Stimulated activated CD8-positive, alpha-beta memory T cell treated with anti-CD3 and anti-CD28 coated beads, Interleukin-2, amount 100 ng/mL, for 1 hour (primary cell): Measurements from ENCODE around the gene PHF21A.
A peak's percentile ranks its signal among the peaks of the same experiment; 100 is the strongest.
"Not testable (repeated sequence)": the region's sequence is repeated elsewhere in the genome, so short reads cannot be mapped to it uniquely, and the experiment has no call there.

Experiments used
- DNase-seq, 2 donors: peaks; one replicate each; pipeline ENCODE4 v3.0.0-alpha.2; 2020; ENCODE audit warnings: low read depth in 2 of 2

Gene PHF21A

GRCh38 chr11:45921561-45922424 lies 199.5 kb downstream of the PHF21A start:
- DNase-seq = no peak

- DNase-seq = no peak
Measured at GRCh38 chr11:45920531-45921477, 200.4 kb downstream of the PHF21A start.

- DNase-seq = no peak
Measured at GRCh38 chr11:45919806-45920530, 201.3 kb downstream of the PHF21A start.

- DNase-seq = no peak
Measured at GRCh38 chr11:45918962-45919675, 202.1 kb downstream of the PHF21A start.

DNA sequence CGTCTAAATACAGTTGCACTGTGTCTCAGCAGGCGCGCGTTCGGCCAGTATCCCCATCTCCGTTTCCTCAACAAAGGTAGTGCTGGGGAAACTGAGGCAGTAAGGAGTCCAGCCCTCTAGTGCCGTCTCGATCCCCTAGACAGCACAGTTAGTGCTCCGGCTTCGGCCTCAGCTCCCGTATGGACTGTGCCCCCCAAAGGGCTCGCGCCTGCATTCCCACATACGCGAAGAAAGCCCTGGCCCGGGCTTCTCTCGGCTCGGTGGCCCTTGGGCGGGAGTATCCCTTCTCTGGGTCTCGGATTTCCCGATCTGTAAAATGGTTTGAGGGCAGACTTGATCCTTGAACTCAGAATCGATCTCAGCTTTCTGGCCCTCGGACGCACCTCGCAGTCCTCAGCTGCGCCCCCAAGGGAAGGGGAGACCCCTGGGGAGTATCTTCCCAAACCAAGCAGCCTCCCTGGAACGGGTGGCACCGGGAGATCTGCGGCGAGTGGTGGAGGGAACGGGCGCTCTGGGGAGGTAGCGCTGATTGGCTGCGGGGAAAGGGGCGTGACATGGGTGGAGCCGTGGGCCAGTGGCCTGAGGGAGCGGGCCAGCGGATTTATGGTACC lies 202.8 kb downstream of the PHF21A start:
- peak in 1 of 2 donors; percentile 27 for DNase-seq

GRCh38 chr11:45917623-45918330 lies 203.5 kb downstream of the PHF21A start, which contains the start of gene PEX16:
Gene PEX16 (minus strand): TSS chr11:45917877. CDS start chr11:45917811, 66 bp downstream.
- DNase-seq = peak; percentile 85 to 92

DNA sequence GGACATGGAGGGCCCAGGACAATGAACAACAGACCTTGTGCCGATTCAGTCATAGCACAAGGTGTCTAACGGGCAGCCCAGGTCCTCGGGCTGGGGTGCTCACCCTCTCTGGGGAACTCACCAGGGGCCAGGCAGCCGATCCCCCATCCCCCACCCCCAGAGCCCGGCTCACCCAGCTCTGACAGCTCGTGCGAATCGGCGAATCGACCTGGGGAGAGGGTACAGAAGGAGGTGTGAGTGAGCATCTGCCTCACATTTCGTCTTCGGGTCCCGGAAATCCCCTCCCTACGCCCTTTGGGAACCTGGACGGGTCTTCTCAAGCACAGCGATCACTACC lies 204.0 kb downstream of the PHF21A start:
- DNase-seq = no peak

DNA sequence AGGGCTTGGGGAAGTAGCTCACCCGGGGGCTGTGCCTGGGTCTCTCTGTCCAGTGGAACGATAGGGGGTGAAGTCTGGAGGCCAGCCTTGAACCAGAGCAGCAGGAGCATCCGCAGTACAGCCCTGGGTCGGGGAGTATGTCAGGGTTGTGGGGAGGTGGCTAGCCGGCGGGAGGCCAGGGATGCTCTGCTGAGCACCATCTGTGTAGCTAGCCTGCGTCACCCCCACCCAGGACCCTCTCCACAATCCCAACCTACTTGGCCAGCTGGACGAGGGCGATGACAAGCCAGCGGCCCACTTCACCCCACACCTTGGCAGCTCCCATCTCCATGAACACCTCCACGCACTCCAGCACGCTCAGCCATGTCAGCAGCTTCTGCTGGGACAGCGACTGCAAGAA lies 205.8 kb downstream of the PHF21A start:
- DNase-seq = no peak

DNA sequence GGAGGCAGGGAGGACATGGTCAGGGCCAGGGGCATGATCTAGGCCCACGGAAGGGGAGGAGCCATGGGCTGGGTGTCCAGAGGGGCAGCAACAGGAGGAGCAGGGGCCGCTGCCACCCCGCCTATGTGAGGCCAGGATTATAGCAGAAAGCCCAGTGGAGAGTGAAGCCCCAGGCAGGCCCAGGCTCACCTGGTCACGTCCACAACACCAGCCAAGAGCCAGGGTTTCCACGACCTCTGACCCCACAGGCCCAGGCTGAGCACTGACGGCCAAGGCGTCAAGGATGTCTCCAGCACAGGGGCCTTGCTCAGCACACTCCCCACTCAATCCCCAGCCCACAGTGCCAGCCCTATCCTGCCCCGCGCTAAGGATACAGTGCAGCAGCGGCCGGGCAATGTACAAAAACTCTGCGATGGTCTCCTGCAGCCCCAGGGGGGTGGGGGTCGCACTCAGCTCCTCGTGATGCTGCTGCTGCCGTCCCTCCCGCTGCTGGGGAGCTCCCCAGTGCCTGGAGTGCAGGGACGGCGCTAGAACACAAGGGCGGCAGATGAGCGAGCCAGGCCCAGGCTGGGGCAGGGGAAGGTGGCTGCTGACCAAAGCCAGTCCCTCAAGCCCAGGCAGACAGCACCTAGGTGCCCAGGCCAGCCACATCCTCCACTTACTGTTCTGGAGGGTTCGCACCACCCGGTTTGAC lies 207.2 kb downstream of the PHF21A start:
- no peak for DNase-seq

DNA sequence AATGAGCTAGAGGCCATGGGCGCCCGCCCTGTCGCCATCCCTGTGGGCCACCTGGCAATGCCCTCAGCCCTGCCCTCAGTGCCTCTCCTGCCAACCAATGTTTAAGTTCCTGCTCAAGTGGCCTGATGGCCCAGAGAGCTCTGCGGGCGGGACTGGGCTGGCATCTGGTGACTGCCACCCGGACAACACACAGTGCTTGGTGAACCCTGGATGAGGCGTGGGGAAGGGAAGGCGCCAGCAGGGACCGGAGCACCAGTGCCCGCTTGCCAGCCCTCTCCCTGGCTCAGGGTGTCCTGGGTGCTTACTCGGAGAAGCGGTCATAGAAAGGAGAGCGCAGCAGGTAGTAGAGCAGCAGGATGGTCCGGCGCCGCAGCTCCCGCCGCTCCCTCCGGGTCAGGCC lies 207.7 kb downstream of the PHF21A start:
- DNase-seq = no peak

- no peak for DNase-seq
Measured at GRCh38 chr11:45910623-45911022, 210.6 kb downstream of the PHF21A start.

DNA sequence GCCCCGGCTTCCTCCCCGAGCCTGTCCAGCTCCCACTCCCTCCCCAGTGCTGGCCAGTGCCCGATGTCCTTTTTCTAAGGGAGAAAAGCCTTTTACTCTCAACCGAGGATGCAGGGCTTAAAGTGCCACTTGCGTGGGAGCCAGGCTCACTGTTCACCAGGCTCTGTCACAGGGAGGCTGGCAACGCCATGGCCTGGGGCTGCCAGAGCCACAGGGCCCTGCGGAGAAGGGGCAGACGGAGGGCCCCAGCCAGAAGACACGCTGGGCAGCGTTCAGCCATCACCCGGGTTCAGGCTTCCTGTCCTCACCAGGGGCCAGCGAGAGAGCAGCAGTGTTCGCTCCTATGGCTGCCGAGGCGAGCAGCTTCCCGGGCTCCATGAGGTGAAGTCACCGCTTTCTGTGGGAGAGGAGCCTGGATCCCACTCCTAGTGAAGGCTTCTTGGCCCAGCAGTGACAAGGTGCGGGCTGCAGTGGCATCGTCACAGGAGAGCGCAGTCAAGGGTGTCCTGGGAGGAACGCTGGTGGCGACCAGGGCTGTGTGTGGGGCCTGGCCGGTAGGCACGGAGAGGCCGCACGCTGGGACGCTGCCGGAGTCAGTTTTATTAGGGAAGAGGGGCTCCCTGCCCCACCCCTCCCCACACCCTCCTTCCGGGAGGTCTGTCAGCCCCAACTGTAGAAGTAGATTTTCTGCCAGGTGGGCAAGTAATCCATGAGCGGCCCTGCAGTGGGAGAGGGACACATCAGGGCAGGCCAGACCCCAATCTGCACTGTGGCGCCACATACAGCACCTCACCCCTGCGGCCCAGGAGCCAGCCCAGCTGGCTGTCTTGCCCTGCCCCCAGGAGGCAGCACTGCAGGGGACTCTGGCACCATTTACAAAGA lies 211.4 kb downstream of the PHF21A start:
- DNase-seq = no peak

GRCh38 chr11:45907911-45908370 lies 213.3 kb downstream of the PHF21A start:
- DNase-seq = no peak

GRCh38 chr11:45906965-45907611 lies 214.2 kb downstream of the PHF21A start, which contains the start of gene FREY1:
Gene FREY1 (minus strand): TSS chr11:45907271. CDS start chr11:45907245, 26 bp downstream.
- no peak for DNase-seq

GRCh38 chr11:45906096-45906682 lies 215.1 kb downstream of the PHF21A start:
- no peak for DNase-seq

- not testable (repeated sequence) for DNase-seq
Measured at GRCh38 chr11:45905576-45905975, 215.7 kb downstream of the PHF21A start.

DNA sequence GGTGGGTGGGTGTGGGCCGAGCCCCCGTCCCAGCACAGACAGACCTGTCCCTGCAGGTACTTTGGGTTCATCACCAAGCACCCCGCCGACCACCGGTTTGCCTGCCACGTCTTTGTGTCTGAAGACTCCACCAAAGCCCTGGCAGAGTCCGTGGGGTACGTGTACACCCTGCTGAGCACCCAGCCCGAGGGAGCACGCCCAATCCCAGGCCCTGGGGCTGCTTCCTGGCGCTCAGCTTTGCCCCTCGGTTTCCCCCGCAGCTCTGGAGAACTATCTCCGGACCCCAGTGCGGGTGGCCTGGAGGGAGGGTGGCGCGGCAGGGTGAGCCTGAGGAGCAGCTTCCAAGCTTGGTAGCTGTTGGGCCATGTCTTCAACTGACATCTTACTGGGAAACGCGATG lies 216.2 kb downstream of the PHF21A start:
- no peak for DNase-seq
